MV-4-11 (cell line): ENCODE measurements around the gene ARL13A.
"Not testable (repeated sequence)": the region's sequence is repeated elsewhere in the genome, so short reads cannot be mapped to it uniquely, and the experiment has no call there.

Experiments
- DNase-seq: peaks from one replicate; lab custom pipeline; 2025; lab: John Stamatoyannopoulos, UW

The ARL13A gene

GRCh38 chrX:100969408-100969807 is at the start of gene ARL13A:
TSS of gene ARL13A (plus strand) at chrX:100969708. CDS start at chrX:100973690, 3,982 bp downstream.
- no peak for DNase-seq

GRCh38 chrX:100924375-100924774 is 45.1 kb upstream of the ARL13A start:
- DNase-seq: no peak

GRCh38 chrX:100926453-100926852 is 43.1 kb upstream of the ARL13A start:
- DNase-seq: no peak

GRCh38 chrX:100928660-100929613 is 40.6 kb upstream of the ARL13A start, which contains the start of gene XKRX:
TSS of gene XKRX (minus strand) at chrX:100928917. CDS start at chrX:100928304, 613 bp downstream.
- DNase-seq: no peak

- peak; percentile 73 for DNase-seq
Measured at GRCh38 chrX:100931218-100931924, 38.1 kb upstream of the ARL13A start.

GRCh38 chrX:100931925-100932285 is 37.6 kb upstream of the ARL13A start:
- DNase-seq: peak; percentile 73

- no peak for DNase-seq
Measured at GRCh38 chrX:100935767-100936166, 33.7 kb upstream of the ARL13A start.

GRCh38 chrX:100939333-100939732 is 30.2 kb upstream of the ARL13A start:
- no peak for DNase-seq

- DNase-seq: no peak
Measured at GRCh38 chrX:100944601-100945000, 24.9 kb upstream of the ARL13A start.

GRCh38 chrX:100946299-100946927 is 23.1 kb upstream of the ARL13A start:
- no peak for DNase-seq

GRCh38 chrX:100948557-100948956 is 21.0 kb upstream of the ARL13A start:
- DNase-seq: no peak

- DNase-seq: no peak
Measured at GRCh38 chrX:100962811-100963210, 6.7 kb upstream of the ARL13A start.

GRCh38 chrX:100964362-100964761 is 5.1 kb upstream of the ARL13A start:
- DNase-seq: no peak

- DNase-seq: no peak
Measured at GRCh38 chrX:100969936-100970335, 428 bp downstream of the ARL13A start.

GRCh38 chrX:100973411-100973810 is 3.9 kb downstream of the ARL13A start:
- no peak for DNase-seq

GRCh38 chrX:100975212-100975611 is 5.7 kb downstream of the ARL13A start:
- no peak for DNase-seq

GRCh38 chrX:100976211-100976610 is 6.7 kb downstream of the ARL13A start:
- DNase-seq: no peak

GRCh38 chrX:100979881-100980607 is 10.5 kb downstream of the ARL13A start:
- no peak for DNase-seq

- DNase-seq: no peak
Measured at GRCh38 chrX:100980608-100981497, 11.3 kb downstream of the ARL13A start.

- DNase-seq: not testable (repeated sequence)
Measured at GRCh38 chrX:100981498-100981845, 12.0 kb downstream of the ARL13A start.

GRCh38 chrX:100984818-100985217 is 15.3 kb downstream of the ARL13A start:
- DNase-seq: no peak
